ENCODE measurements around the gene DOCK1. TPM values are rescaled to one million over a fixed set of nuclear protein-coding genes. Genes with fewer than 3 reads are reported as not detected.
"Not testable (repeated sequence)": the region's sequence is repeated elsewhere in the genome, so short reads cannot be mapped to it uniquely, and the experiment has no call there.

Gene DOCK1
- polyA plus RNA-seq, 1 donor from 2014 or later, result 2.7 TPM

DNA sequence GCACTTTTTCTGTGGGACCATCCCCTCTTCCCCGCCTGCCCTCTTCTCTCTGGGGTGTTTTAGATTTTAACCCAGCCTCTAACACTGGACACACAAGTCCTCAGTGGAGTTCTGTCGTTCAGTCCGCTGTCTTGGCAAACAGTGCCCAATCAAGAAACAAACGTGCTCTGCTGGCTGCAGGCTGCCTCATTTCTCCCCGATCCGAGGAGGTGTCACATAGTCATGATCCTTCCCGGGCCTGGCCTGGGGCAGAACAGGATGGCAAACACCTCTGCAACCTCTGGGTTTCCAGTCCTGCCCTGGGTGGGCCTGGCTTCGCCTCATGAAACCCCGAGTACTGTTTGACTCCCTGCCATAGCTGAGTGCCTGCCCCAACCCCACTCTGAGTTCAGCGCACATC is 402.1 kb downstream of the DOCK1 start:
- no peaks in the 10 kb centered on the region for H3K9me3 ChIP-seq (ENCODE audit: low read length)
- no peak overlapping the region for H3K4me3 ChIP-seq (ENCODE audit: low read length)
- H4K20me1 ChIP-seq (ENCODE audit: insufficient read depth), result no peaks in the 10 kb centered on the region
- H3K4me2 ChIP-seq (ENCODE audit: low read length), result no peak overlapping the region
- no peak overlapping the region for H3K27ac ChIP-seq (ENCODE audit: low read length)
- H3K9me2 ChIP-seq (ENCODE audit: insufficient read depth, low read length), result no peaks in the 10 kb centered on the region
- no peak for TF ChIP-seq RAD21 (conservative IDR thresholded peaks at IDR 0.05)
- TF ChIP-seq MXI1 (conservative IDR thresholded peaks at IDR 0.05; ENCODE audit: poor library complexity, severe bottlenecking), result no peak
- no peak for TF ChIP-seq TAF1 (IDR thresholded peaks at IDR 0.05; ENCODE audit: low read depth)
- TF ChIP-seq EZH2 (IDR thresholded peaks at IDR 0.05; ENCODE audit: borderline replicate concordance, insufficient read depth, low read length, poor library complexity, severe bottlenecking), result no peak
- TF ChIP-seq SMC3 (conservative IDR thresholded peaks at IDR 0.05; ENCODE audit: poor library complexity), result no peak
- H3K9ac ChIP-seq (ENCODE audit: low read length), result no peak overlapping the region
- H3K36me3 ChIP-seq (ENCODE audit: insufficient read depth, low read length), result no peaks in the 10 kb centered on the region
- H2AFZ ChIP-seq (ENCODE audit: low read depth, low read length), result no peak overlapping the region
- no peaks in the 10 kb centered on the region for H3F3A ChIP-seq (ENCODE audit: insufficient read depth, low read length, poor library complexity, severe bottlenecking)
- no peaks in the 10 kb centered on the region for H3K27me3 ChIP-seq (ENCODE audit: insufficient read depth, low read depth, low read length)
- H3K79me2 ChIP-seq (replicated peaks; ENCODE audit: insufficient read depth, low read length), result no peaks in the 10 kb centered on the region

DNA sequence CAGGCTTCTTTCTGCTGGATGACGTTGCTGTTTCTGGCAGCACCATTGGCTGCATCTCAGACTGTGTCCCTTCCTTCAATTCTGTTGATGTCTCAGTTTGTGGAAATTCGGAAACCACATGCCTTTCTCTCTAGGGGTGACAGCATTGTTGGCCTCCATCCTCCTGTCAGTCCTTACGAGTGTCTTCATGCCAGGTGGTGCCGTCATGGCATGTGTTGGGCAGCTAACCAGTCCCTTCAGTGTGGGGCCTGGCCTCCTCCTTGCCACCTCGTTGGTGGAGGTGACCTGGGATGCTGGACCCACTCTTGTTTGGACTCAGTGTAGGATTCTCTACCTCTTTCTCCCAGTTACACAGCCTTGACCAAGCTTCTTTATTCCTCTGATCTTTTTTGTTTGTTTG is 402.8 kb downstream of the DOCK1 start:
- H3K9me2 ChIP-seq (ENCODE audit: insufficient read depth, low read length), result no peaks in the 10 kb centered on the region
- no peak overlapping the region for H3K27ac ChIP-seq (ENCODE audit: low read length)
- H3K9ac ChIP-seq (ENCODE audit: low read length), result no peak overlapping the region
- H3K27me3 ChIP-seq (ENCODE audit: insufficient read depth, low read depth, low read length), result no peaks in the 10 kb centered on the region
- TF ChIP-seq, protein P1, sequence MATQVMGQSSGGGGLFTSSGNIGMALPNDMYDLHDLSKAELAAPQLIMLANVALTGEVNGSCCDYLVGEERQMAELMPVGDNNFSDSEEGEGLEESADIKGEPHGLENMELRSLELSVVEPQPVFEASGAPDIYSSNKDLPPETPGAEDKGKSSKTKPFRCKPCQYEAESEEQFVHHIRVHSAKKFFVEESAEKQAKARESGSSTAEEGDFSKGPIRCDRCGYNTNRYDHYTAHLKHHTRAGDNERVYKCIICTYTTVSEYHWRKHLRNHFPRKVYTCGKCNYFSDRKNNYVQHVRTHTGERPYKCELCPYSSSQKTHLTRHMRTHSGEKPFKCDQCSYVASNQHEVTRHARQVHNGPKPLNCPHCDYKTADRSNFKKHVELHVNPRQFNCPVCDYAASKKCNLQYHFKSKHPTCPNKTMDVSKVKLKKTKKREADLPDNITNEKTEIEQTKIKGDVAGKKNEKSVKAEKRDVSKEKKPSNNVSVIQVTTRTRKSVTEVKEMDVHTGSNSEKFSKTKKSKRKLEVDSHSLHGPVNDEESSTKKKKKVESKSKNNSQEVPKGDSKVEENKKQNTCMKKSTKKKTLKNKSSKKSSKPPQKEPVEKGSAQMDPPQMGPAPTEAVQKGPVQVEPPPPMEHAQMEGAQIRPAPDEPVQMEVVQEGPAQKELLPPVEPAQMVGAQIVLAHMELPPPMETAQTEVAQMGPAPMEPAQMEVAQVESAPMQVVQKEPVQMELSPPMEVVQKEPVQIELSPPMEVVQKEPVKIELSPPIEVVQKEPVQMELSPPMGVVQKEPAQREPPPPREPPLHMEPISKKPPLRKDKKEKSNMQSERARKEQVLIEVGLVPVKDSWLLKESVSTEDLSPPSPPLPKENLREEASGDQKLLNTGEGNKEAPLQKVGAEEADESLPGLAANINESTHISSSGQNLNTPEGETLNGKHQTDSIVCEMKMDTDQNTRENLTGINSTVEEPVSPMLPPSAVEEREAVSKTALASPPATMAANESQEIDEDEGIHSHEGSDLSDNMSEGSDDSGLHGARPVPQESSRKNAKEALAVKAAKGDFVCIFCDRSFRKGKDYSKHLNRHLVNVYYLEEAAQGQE (IDR thresholded peaks at IDR 0.05; ENCODE audit: borderline replicate concordance), result no peak
- no peak for TF ChIP-seq SMC3 (conservative IDR thresholded peaks at IDR 0.05; ENCODE audit: poor library complexity)
- no peak for TF ChIP-seq TAF1 (IDR thresholded peaks at IDR 0.05; ENCODE audit: low read depth)
- TF ChIP-seq EZH2 (IDR thresholded peaks at IDR 0.05; ENCODE audit: borderline replicate concordance, insufficient read depth, low read length, poor library complexity, severe bottlenecking), result no peak
- no peak for TF ChIP-seq MXI1 (conservative IDR thresholded peaks at IDR 0.05; ENCODE audit: poor library complexity, severe bottlenecking)
- TF ChIP-seq POLR2AphosphoS5 (IDR thresholded peaks at IDR 0.05), result no peak
- no peak for TF ChIP-seq RAD21 (conservative IDR thresholded peaks at IDR 0.05)
- no peak for TF ChIP-seq EP300 (conservative IDR thresholded peaks at IDR 0.05; ENCODE audit: poor library complexity, severe bottlenecking)
- TF ChIP-seq, protein P2, sequence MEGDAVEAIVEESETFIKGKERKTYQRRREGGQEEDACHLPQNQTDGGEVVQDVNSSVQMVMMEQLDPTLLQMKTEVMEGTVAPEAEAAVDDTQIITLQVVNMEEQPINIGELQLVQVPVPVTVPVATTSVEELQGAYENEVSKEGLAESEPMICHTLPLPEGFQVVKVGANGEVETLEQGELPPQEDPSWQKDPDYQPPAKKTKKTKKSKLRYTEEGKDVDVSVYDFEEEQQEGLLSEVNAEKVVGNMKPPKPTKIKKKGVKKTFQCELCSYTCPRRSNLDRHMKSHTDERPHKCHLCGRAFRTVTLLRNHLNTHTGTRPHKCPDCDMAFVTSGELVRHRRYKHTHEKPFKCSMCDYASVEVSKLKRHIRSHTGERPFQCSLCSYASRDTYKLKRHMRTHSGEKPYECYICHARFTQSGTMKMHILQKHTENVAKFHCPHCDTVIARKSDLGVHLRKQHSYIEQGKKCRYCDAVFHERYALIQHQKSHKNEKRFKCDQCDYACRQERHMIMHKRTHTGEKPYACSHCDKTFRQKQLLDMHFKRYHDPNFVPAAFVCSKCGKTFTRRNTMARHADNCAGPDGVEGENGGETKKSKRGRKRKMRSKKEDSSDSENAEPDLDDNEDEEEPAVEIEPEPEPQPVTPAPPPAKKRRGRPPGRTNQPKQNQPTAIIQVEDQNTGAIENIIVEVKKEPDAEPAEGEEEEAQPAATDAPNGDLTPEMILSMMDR (IDR thresholded peaks at IDR 0.05; ENCODE audit: poor library complexity, severe bottlenecking), result no peak
- H2AFZ ChIP-seq (ENCODE audit: low read depth, low read length), result no peak overlapping the region
- no peaks in the 10 kb centered on the region for H3F3A ChIP-seq (ENCODE audit: insufficient read depth, low read length, poor library complexity, severe bottlenecking)
- H4K20me1 ChIP-seq (ENCODE audit: insufficient read depth), result no peaks in the 10 kb centered on the region
- no peak overlapping the region for H3K4me2 ChIP-seq (ENCODE audit: low read length)
- no peak overlapping the region for H3K4me3 ChIP-seq (ENCODE audit: low read length)
- no peaks in the 10 kb centered on the region for H3K36me3 ChIP-seq (ENCODE audit: insufficient read depth, low read length)
- H3K79me2 ChIP-seq (replicated peaks; ENCODE audit: insufficient read depth, low read length), result no peaks in the 10 kb centered on the region
- H3K9me3 ChIP-seq (ENCODE audit: low read length), result no peaks in the 10 kb centered on the region

DNA sequence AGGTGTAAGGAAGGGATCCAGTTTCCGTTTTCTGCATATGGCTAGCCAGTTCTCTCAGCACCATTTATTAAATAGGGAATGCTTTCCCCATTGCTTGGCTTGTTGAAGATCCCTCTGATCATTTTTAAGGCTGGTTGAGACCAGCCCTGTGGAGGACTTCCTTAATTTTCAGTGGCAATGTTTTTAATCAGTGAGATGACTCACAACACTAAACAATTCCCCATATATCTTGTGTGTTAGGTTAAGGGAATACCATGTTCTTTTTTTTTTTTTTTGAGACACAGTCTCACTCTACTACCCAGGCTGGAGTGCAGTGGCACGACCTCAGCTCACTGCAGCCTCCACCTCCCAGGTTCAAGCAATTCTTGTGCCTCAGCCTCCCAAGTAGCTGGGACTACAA is 404.4 kb downstream of the DOCK1 start:
- not testable (repeated sequence) for H3K27ac ChIP-seq (ENCODE audit: low read length); H3K9ac ChIP-seq (ENCODE audit: low read length); H3K27me3 ChIP-seq (ENCODE audit: insufficient read depth, low read depth, low read length); H3K36me3 ChIP-seq (ENCODE audit: insufficient read depth, low read length); H2AFZ ChIP-seq (ENCODE audit: low read depth, low read length); H3K9me2 ChIP-seq (ENCODE audit: insufficient read depth, low read length); H3K9me3 ChIP-seq (ENCODE audit: low read length); H3K4me3 ChIP-seq (ENCODE audit: low read length); H3F3A ChIP-seq (ENCODE audit: insufficient read depth, low read length, poor library complexity, severe bottlenecking); H3K4me2 ChIP-seq (ENCODE audit: low read length); H4K20me1 ChIP-seq (ENCODE audit: insufficient read depth); H3K79me2 ChIP-seq (replicated peaks; ENCODE audit: insufficient read depth, low read length)

All from neural cell (in vitro differentiated cells).